A549 (cell line): Measurements from ENCODE around the gene ANKRD2.

Experiments
- JUN ChIP-seq, 2 experiments: fragments of >200 bp; sonication (Bioruptor Twin); formaldehyde crosslinking; IDR thresholded peaks; 2 replicates in 1 of 2; 3 replicates in 1 of 2; pipeline ENCODE4 v1.6.1; 2016 to 2017
- POLR2A ChIP-seq: IDR thresholded peaks from 2 replicates; pipeline ENCODE4 v1.6.1; 2012; ENCODE audit warnings: mild to moderate bottlenecking, low read length
- REST ChIP-seq: fragments of 200-600 bp; sonication (generic); IDR thresholded peaks from 2 replicates; pipeline ENCODE4 v1.6.1; 2016; ENCODE audit warnings: antibody characterized with exemption, mild to moderate bottlenecking, moderate library complexity

GRCh38 chr10:97571622-97572021, 957 bp upstream of the ANKRD2 start:
- TF ChIP-seq REST (no peak), POLR2A (no peak), JUN (IDR thresholded peaks at IDR 0.05) (no peak)
